HepG2 (cell line): ENCODE measurements around the gene SLC48A1. TPM values are rescaled to one million over a fixed set of nuclear protein-coding genes. Genes with fewer than 3 reads are reported as not detected.

Source experiments
- FOXA3 ChIP-seq: IDR thresholded peaks from 2 replicates; pipeline ENCODE4 v1.6.1; 2016; ENCODE audit warnings: missing genetic modification reagents, missing compliant biosample characterization
- KAT8 ChIP-seq: IDR thresholded peaks from 2 replicates; pipeline ENCODE4 v1.6.1; 2016; ENCODE audit warnings: missing genetic modification reagents, missing compliant biosample characterization
- MTF2 ChIP-seq: sonication (generic); formaldehyde crosslinking; IDR thresholded peaks from 2 replicates; pipeline ENCODE4 v1.5.0; 2020; ENCODE audit warnings: missing genetic modification reagents, borderline replicate concordance
- NBN ChIP-seq: fragments of 450-650 bp; conservative IDR thresholded peaks from 2 replicates; pipeline ENCODE4 v1.6.1; 2017
- NR2C2 ChIP-seq: sonication (generic); formaldehyde crosslinking; IDR thresholded peaks from 2 replicates; pipeline ENCODE4 v1.4.0; 2020; ENCODE audit warnings: missing genetic modification reagents, mild to moderate bottlenecking, moderate library complexity, borderline replicate concordance
- PAF1 ChIP-seq: IDR thresholded peaks from 2 replicates; pipeline ENCODE4 v1.6.1; 2016; ENCODE audit warnings: missing genetic modification reagents, missing compliant biosample characterization
- RARA ChIP-seq: IDR thresholded peaks from 2 replicates; pipeline ENCODE4 v1.6.1; 2016; ENCODE audit warnings: missing genetic modification reagents, missing compliant biosample characterization
- RCOR2 ChIP-seq: IDR thresholded peaks from 2 replicates; pipeline ENCODE4 v1.6.1; 2016; ENCODE audit warnings: missing biosample characterization, missing genetic modification reagents
- SMAD3 ChIP-seq: sonication (generic); formaldehyde crosslinking; IDR thresholded peaks from 2 replicates; pipeline ENCODE4 v1.4.0; 2020; ENCODE audit warnings: missing genetic modification reagents
- TCF12 ChIP-seq, 2 experiments: fragments of 450-650 bp in 1 of 2; sonication (generic) in 1 of 2; formaldehyde crosslinking in 1 of 2; IDR thresholded peaks; 2 replicates each; pipeline versions ENCODE4 v1.6.1 to v1.8.0; 2017 to 2022; ENCODE audit warnings: antibody characterized with exemption in 1 of 2, mild to moderate bottlenecking in 1 of 2, missing genetic modification reagents in 1 of 2, moderate library complexity in 1 of 2
- TEAD3 ChIP-seq: optimal IDR thresholded peaks from 2 replicates; pipeline ENCODE3; 2016; ENCODE audit warnings: borderline replicate concordance
- TP53 ChIP-seq: sonication (generic); formaldehyde crosslinking; conservative IDR thresholded peaks from 2 replicates; pipeline ENCODE4 v1.4.0; 2020; ENCODE audit warnings: missing genetic modification reagents
- ZBTB34 ChIP-seq: sonication (generic); formaldehyde crosslinking; IDR thresholded peaks from 2 replicates; pipeline ENCODE4 v1.8.0; 2022; ENCODE audit warnings: mild to moderate bottlenecking, missing genetic modification reagents
- ZBTB38 ChIP-seq: sonication (generic); formaldehyde crosslinking; IDR thresholded peaks from 2 replicates; pipeline ENCODE4 v1.5.1; 2020; ENCODE audit warnings: mild to moderate bottlenecking, missing genetic modification reagents
- ZKSCAN8 ChIP-seq: IDR thresholded peaks from 2 replicates; pipeline ENCODE4 v1.6.1; 2016; ENCODE audit warnings: borderline replicate concordance, missing genetic modification reagents, missing compliant biosample characterization
- ZNF3 ChIP-seq: IDR thresholded peaks from 2 replicates; pipeline ENCODE4 v1.7.0; 2017; ENCODE audit warnings: inconsistent platforms
- ZNF362 ChIP-seq: sonication (generic); formaldehyde crosslinking; IDR thresholded peaks from 2 replicates; pipeline ENCODE4 v1.4.0; 2020; ENCODE audit warnings: missing genetic modification reagents, mild to moderate bottlenecking, borderline replicate concordance
- ZNF432 ChIP-seq: sonication (generic); formaldehyde crosslinking; IDR thresholded peaks from 2 replicates; pipeline ENCODE4 v1.5.0; 2020; ENCODE audit warnings: missing genetic modification reagents, mild to moderate bottlenecking, borderline replicate concordance
- ZNF552 ChIP-seq: sonication (generic); formaldehyde crosslinking; IDR thresholded peaks from 2 replicates; pipeline ENCODE4 v1.9.0; 2022; ENCODE audit warnings: missing genetic modification reagents, mild to moderate bottlenecking, borderline replicate concordance
- ZNF557 ChIP-seq: sonication (generic); formaldehyde crosslinking; IDR thresholded peaks from 2 replicates; pipeline ENCODE4 v1.4.0; 2020; ENCODE audit warnings: missing genetic modification reagents
- ZNF704 ChIP-seq: sonication (generic); formaldehyde crosslinking; IDR thresholded peaks from 2 replicates; pipeline ENCODE4 v1.8.1; 2023; ENCODE audit warnings: mild to moderate bottlenecking, inconsistent platforms, moderate library complexity, missing genetic modification reagents, borderline replicate concordance
- ZNF747 ChIP-seq: sonication (generic); formaldehyde crosslinking; IDR thresholded peaks from 2 replicates; pipeline ENCODE4 v1.8.1; 2023; ENCODE audit warnings: missing genetic modification reagents, mild to moderate bottlenecking, borderline replicate concordance
- polyA plus RNA-seq, 8 experiments: library from polyadenylated mRNA; depleted of rRNA in 3 of 8; stranded (reverse) in 7 of 8; unstranded in 1 of 8; fragments of >200 nt; fragmentation: Illumina TruSeq in 4 of 8; extraction: Trizol in 4 of 8; gene quantifications; 2 replicates each; pipeline versions ENCODE4 v1.2.1 to v1.2.3, GENCODE V29; 2011 to 2016; ENCODE audit warnings: low read depth in 4 of 8, missing spikeins in 1 of 8, mixed read lengths in 1 of 8; ENCODE audit not compliant: insufficient read depth in 1 of 8
- total RNA-seq, 5 experiments: library from RNA; depleted of rRNA; stranded (reverse); fragments of >200 nt; fragmentation: Illumina TruSeq; extraction: Trizol; gene quantifications; 2 replicates each; pipeline ENCODE4 v1.2.3, GENCODE V29; 2016; ENCODE audit warnings: low read depth in 1 of 5
- TF ChIP-seq, protein P1 (sequence below): sonication (generic); formaldehyde crosslinking; IDR thresholded peaks from 2 replicates; pipeline ENCODE4 v1.8.1; 2023; ENCODE audit warnings: missing genetic modification reagents, inconsistent platforms, borderline replicate concordance
- TF ChIP-seq, protein P2 (sequence below): sonication (generic); formaldehyde crosslinking; IDR thresholded peaks from 2 replicates; pipeline ENCODE4 v1.5.0; 2020; ENCODE audit warnings: mild to moderate bottlenecking, missing genetic modification reagents

SLC48A1 gene
- total and polyA plus RNA-seq, 2 of the 13 experiments (the other 11 are each of a cell fraction or from before 2014, with no cell fraction given) = 2.2 to 3.7 TPM

GRCh38 chr12:47819138-47819895, 46.3 kb downstream of the SLC48A1 start (continued):
- TF ChIP-seq ZKSCAN8 (CRISPR knock-in tag) = no peak
- no peak for TF ChIP-seq FOXA3 (CRISPR knock-in tag)
- no peak for TF ChIP-seq RCOR2 (CRISPR knock-in tag)
- TF ChIP-seq KAT8 (CRISPR knock-in tag) = peak; percentile 50; the same call in 1 of the 2 replicates
- TF ChIP-seq TCF12 (IDR thresholded peaks at IDR 0.05) = no peak
- no peak for TF ChIP-seq TCF12 (CRISPR knock-in tag; IDR thresholded peaks at IDR 0.05)
- no peak for TF ChIP-seq ZBTB38 (CRISPR knock-in tag)
- TF ChIP-seq RARA (CRISPR knock-in tag) = no peak
- TF ChIP-seq, protein P1, sequence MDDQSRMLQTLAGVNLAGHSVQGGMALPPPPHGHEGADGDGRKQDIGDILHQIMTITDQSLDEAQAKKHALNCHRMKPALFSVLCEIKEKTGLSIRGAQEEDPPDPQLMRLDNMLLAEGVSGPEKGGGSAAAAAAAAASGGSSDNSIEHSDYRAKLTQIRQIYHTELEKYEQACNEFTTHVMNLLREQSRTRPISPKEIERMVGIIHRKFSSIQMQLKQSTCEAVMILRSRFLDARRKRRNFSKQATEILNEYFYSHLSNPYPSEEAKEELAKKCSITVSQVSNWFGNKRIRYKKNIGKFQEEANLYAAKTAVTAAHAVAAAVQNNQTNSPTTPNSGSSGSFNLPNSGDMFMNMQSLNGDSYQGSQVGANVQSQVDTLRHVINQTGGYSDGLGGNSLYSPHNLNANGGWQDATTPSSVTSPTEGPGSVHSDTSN (CRISPR knock-in tag) = no peak
- no peak for TF ChIP-seq ZNF552
- TF ChIP-seq ZNF747 (CRISPR knock-in tag) = no peak
- TF ChIP-seq TP53 (CRISPR knock-in tag) = no peak
- TF ChIP-seq, protein P2, sequence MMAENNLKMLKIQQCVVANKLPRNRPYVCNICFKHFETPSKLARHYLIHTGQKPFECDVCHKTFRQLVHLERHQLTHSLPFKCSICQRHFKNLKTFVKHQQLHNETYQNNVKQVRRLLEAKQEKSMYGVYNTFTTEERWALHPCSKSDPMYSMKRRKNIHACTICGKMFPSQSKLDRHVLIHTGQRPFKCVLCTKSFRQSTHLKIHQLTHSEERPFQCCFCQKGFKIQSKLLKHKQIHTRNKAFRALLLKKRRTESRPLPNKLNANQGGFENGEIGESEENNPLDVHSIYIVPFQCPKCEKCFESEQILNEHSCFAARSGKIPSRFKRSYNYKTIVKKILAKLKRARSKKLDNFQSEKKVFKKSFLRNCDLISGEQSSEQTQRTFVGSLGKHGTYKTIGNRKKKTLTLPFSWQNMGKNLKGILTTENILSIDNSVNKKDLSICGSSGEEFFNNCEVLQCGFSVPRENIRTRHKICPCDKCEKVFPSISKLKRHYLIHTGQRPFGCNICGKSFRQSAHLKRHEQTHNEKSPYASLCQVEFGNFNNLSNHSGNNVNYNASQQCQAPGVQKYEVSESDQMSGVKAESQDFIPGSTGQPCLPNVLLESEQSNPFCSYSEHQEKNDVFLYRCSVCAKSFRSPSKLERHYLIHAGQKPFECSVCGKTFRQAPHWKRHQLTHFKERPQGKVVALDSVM (CRISPR knock-in tag) = no peak
- no peak for TF ChIP-seq ZBTB34 (CRISPR knock-in tag)
- TF ChIP-seq PAF1 (CRISPR knock-in tag) = no peak
- TF ChIP-seq ZNF3 (CRISPR knock-in tag) = no peak
- no peak for TF ChIP-seq ZNF557
- TF ChIP-seq NBN = no peak
- TF ChIP-seq ZNF362 (CRISPR knock-in tag) = no peak
- TF ChIP-seq NR2C2 = peak; percentile 89
- no peak for TF ChIP-seq ZNF704
- TF ChIP-seq TEAD3 (CRISPR knock-in tag) = peak; percentile 15
- TF ChIP-seq ZNF432 = no peak
- TF ChIP-seq MTF2 (CRISPR knock-in tag) = 0 out of 2 replicates have a peak, but pooled peaks have one; percentile 57
- TF ChIP-seq SMAD3 (CRISPR knock-in tag) = no peak
